ENCODE measurements around the gene NDUFAF4.
A peak's percentile ranks its signal among the peaks of the same experiment; 100 is the strongest.

Gene NDUFAF4

DNA sequence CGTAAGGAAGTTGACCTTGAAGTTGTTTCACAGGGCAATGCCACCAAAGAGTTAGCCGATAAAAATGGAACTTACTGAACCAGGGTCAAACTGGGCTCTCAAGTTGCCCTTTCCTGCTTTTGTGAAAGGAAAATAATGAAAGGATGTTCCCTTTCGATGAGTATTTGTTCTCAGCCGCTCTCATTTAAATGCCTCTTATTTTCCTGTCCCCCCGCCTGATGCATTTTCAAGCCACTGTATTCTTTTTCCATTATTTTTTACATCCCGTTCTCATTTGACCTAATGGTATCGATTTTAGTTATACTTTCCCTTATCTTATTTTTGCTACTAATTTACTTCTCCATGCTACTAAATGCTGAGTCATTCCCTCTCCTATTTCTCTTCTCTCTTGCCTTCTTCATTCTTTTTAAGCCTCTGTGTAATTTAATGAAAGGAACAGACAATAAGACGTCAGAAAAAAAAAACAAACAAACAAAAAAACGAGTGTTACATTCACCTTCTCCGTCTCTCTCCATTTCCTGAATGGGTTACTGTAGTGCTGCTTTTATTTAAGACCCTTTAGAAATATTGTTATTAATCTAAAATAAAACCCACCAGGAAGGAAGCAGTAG, 655 bp upstream of the NDUFAF4 start:
- DNase-seq = peak; percentile 15

DNA sequence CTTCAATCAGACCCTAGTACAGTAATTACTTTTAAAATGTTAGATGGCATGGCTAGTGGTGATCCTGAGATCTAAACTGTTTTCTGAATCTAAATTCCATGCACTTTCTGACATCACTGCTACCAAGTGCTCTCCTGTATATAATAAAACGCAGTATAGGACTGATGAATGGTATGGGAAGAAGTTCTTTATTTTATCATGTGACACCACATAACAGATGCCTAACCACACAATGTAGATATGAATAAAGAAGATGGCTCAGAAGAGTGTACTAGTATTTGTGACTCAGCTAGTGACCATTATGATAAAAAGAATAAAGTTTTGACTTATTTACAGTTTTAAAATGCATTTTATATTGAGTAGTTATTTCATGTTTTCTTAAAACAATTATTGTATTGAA, 8.5 kb downstream of the NDUFAF4 start:
- no peak for DNase-seq

DNA sequence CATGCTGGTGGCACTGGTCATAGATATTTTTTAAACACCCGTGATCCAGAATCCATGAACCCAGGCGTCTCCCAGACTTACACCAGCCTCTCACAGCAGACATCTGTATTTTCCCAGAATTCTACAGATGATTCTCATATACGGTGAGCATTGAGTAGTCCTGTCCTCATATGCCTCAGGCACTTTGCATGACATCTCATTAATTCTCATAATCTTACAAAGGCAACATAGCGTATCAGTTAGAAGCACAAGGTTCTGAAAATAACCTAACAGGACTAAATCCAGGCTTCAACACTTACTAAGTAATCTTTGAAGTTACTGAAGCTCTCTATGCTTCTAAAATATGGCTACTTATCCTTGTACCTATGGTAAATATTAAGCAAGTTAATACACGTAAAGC, 8.9 kb downstream of the NDUFAF4 start:
- no peak for DNase-seq

DNA sequence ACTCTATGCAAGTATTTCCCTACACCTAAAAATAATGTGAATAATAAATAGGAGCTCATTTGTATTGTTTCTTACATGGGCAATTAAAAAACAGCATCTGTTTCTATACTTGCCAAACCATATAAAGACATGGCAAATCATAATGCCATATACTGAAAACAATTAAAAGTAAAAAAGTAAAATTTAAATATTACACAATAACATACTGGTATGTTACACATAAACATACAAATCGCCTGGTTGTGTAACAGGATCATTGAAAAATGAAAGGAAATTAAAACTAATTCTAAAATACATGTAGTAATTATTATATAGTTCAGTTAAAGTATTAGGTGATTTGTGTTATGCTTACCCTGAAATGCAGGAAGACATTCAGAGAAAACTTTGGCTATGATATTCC, 11.2 kb downstream of the NDUFAF4 start:
- DNase-seq = no peak

DNA sequence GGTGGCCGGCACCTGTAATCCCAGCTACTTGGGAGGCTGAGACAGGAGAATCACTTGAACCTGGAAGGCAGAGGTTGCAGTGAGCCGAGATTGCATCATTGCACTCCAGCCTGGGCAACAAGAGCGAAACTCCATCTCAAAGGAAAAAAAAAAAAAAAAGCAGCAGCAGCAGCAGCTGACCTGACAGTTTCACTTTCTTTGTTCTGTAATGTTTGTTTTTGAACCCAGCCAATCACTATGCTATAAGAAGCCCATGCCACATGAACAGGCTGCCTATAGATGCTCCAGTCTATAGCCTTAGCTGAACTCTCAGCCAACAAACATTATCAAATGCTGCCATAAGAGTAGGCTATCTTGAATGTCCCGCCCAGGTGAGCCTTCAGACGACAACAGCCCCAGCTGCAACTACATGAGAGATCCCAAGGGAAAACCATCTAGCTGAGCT, 12.5 kb downstream of the NDUFAF4 start:
- peak; percentile 58 for DNase-seq

DNA sequence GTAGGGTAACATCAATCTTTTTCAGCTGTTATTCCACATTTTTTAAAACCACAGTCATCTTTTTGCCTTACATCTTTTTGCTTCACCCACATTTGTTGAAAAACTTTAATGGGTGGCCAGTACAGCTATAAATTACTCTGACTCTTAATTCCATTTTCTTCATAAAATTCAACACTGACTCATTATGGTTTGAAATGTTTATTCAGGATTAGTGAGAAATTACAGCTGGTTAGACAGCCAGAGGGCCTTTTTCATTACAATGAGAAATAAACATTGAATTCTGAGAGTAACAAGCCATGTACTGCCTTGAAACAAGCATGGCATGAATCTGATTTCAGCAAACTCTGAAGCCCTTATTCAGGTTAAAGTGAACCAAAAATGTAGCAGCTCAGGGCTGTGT, 19.5 kb downstream of the NDUFAF4 start:
- DNase-seq = no peak

DNA sequence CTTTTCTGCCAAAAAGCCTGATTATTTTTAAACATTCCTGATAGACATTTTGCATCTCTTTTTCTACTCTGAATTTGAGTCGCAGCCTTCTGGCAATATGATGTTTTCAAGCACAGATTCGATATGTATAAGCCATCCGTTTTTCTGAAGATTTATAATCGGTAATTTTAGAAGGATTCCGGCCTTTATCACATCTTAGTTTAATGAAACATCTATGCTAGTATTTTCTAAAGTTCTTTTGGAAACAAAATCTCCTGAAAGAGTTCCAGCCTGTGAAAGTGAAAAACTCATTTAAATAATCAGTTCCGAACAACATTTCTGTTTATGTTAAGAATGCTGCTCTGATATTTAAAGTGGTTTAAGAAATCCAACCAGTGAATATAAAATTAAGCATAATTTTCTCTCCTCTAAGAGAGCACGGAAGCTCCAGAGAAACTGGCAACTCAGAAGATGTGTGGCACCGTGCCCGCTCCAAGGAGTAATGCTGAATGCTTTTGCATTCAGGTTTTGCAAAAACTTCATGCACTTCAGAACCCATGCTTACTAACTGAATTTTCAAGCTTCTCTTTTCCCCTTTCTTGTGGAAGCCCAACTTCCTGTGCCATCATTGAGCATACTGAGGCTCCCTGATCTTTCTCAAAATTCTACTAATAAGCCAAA, 20.7 kb downstream of the NDUFAF4 start:
- DNase-seq = no peak

DNA sequence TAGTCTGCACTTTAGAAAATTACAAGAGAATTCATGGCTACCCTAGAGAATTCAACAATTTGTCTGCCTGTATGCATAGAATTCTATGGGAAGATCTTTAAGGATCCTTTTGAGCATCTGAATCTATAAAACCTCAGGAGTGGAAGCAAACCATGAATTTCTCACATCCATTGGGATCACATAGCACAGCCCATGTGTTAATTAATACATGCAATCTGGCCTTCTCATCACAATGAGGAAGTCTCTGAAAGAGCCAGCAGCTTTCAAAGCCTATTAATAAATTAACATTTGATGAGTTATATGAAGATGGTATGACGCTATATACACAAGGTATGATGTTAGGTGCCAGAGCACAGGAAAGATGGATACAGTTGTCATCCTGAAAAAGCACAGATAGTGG, 24.7 kb downstream of the NDUFAF4 start:
- DNase-seq = no peak

DNA sequence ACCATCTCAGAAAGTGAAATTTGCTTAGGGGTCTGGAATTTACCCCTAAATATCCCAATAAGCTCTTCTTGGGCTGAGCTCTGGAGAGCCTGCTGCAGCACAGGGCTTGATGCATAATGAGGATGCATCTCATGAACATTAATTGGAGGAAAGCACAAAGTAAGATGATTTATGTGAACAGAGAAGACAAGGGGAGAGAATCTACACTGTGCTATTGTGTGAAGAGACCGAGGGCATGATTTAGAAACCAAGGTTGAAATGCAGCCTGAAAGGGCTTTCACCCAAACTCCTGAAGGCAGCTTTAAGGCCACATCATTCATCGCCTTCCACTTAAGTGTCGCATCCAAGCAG, 32.7 kb downstream of the NDUFAF4 start:
- no peak for DNase-seq

DNA sequence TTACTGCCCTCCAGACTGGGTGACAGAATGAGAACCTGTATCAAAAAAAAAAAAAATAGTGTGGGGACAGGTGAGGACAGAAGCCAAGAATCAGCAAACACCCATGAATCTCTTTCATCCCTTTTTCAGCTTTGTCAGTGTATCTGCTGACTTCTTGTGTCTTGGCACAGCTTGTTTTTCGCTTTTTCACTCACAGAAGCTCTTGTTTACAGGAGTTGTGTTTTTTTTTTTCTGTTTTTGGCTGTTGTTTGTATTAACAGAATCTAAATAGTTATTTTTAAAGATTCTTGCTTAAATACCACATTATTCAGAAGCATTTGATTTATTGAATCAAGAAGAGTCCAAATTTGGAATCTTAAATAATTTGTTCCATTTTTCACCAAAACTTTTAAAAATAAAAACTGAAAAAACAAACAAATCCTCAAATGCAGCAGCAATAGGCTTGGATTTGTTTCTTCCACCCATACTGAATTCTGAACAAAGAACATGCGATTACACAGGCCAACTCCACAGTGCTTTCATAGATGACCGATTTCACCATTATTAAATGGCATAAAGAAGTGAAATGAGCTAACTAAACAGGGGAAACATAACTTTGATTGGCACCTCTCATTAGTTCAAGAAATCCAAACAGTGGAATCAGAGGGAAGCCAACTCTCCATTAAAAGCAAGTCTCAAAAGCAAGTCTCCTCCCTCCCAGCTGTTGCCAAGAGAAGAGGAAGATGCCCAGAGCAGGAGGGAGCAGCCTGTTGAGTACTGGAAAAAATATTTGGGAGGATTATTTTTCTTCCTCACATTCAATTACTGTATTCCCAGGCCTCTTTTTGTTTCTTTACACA, 33.3 kb downstream of the NDUFAF4 start:
- DNase-seq = no peak

DNA sequence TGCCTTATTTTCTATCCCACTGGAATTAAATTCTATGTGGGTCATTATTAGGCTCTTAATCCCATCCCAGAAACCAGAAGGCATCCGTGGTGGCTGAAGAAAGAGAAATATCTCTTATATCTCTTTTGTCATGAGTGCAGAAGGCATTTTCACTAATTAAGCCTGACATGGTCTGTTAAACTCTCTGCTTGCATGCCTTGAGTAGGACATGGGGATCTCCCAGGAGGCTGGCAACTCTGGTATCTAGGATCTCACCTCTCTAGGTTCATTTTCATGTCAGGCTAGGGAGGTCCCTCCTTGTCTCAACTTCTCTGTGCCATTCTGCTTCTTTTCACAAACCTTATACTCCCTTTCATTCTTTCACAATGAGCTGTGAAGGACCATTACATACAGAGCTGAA, 35.1 kb downstream of the NDUFAF4 start:
- DNase-seq = no peak

DNA sequence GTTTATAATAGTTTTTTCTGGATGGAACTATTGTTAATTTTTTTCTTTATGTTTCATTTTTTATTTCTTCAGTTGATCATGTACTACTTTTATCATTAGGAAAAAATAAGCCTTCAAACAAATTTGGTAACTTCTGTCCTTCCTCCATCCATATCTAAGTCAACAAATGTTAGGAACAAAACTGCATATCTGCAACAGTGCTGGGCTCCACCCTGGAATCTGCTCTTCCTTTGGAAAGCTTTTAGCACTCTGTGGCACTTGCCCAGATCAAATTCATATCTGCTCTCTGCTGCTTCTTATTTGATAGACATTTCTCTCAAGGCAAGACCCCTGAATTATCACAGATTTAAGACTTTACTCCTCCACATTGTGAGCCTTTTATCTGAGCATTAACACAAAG, 36.1 kb downstream of the NDUFAF4 start:
- no peak for DNase-seq

DNA sequence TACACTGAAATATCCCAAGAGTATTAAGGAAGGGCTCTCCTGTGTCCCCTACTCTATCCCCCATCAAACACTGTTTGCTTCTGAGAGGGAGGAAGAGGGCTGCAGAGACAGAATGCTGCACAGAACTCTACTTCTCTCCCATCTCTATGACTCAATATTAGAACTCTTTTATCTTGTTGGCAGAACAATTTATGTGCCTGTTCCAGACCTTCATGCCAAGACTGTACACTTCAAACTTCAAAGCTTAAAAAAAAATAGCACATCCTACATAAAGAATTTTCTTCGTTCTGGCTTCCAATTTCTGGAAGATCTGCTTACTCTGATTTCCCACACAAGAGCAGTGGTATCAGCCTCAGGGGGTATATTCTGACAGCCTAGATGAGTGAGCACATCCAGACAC, 40.8 kb downstream of the NDUFAF4 start:
- no peak for DNase-seq

DNA sequence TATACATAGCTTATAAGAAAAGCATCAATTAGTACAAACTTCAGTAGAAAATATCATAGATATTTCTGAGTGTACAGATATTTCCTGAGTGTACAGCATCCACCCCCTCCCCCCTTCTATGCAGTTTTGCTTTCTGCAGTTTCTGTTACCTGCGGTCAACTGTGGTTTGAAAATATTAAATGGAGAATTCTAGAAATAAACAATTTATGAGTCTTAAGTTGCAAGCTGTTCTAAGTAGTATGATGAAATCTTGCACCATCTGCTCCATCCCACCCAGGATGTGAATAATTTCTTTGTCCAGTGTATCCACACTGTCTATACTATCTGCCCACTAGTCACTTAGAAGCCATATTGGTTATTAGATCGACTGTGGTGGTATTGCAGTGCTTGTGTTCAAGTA, 44.6 kb downstream of the NDUFAF4 start:
- DNase-seq = no peak

DNA sequence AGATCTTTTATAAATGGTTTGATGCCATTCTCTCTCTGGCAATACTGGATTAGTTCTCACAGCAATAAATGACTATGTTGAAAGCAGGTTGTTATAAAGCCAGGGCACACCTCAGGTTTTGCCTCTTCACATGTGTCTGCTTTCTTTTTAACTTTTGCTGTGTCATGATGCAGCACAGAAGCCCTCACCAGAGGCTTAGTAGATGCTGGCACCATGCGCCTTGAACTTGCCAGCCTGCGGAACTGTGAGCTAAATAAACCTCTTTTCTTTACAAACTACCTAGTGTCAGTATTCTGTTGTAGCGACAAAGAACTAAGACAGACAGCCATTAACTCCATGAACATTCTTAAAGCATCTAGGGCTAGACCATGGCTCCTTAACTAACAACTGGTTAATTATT, 45.1 kb downstream of the NDUFAF4 start:
- no peak for DNase-seq

DNA sequence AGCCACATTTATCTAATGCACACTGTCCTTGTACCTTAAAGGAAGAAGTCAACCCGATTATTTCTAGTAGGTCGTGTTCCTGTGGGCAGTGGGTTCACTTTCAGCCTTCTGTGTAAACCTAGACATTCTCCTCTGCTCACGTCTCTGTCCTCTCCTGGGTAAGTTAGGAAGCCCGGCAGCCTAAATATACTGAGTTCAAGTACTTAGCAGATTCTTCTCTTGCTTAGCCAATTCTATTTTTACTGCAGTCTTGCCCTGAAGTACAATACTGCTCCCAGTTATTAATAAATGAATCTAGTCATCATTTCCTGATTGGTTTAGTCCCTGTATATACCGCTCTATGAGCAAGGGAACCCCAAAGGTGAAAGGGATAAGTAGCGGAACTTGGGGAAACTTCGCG, 45.8 kb downstream of the NDUFAF4 start:
- no peak for DNase-seq

DNA sequence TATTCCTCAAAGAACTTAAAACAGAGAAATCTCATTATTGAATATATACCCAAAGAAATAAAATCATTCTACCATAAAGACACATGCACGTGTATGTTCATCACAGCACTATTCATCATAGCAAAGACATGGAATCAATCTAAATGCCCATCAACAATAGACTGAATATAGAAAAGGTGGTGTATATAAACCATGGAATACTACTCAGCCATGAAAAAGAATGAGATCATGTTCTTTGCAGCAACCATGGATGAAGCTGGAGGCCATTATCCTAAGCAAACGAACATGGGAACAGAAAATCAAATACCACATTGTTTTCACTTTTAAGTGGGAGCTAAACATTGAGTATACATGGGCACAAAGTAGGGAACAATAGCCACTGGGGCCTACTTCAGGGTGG, 48.1 kb downstream of the NDUFAF4 start:
- DNase-seq = no peak

DNA sequence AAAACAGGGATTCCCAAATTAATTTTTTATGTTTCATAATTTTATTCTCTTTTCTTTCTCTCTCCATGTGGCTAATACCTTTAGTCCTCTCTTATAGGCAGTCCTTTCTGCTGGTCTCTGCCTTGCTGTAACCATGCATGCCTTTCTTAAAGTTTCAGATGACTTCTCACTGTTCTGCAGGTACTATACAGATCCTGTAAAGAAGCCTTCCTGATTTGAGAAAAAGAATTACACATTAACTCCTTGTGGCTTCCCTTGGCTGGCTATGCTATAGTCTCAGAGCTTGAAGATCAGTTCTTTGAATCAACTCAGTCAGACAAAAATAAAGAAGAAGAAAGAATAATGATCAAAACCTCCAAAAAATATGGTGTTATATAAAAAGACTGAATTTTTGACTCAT, 53.2 kb downstream of the NDUFAF4 start:
- no peak for DNase-seq

DNA sequence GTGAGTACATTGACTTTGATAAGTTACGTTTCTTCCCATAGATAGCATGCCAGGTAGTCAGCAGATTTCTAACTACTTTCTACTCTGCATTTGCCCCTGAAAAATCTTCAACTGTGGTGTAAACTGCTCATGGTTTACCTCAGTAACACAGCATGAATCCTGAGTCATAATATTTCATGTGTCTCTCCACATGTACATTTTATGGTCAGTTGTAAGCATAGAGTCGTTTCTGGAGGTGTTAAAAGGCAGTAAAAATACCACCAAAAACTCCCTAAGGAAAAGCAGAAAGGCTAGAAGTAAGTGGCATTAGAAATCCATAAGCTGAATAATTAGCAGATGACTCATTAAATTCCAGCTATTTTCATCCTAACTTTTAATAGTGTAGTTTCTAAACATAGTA, 56.3 kb downstream of the NDUFAF4 start:
- DNase-seq = no peak
